Naive thymus-derived CD4-positive, alpha-beta T cell (primary cell): ENCODE results near the gene EPS8. TPM values are rescaled to one million over a fixed set of nuclear protein-coding genes. Genes with fewer than 3 reads are reported as not detected.

Experiments
- ATAC-seq: fragments of 150-1000 bp; cut with Tn5 transposase; 2 replicates; pipeline ENCODE4 v1.10.0; 2021; ENCODE audit warnings: mild to moderate bottlenecking, moderate library complexity
- CTCF ChIA-PET: fragments of 350-600 bp; sonication (Branson Sonifier 250); formaldehyde crosslinking; loops from one replicate; lab custom pipeline; 2021; ENCODE audit warnings: antibody characterized with exemption; lab: Charles Lee
- POLR2A ChIA-PET: fragments of 350-600 bp; sonication (Branson Sonifier 250); formaldehyde crosslinking; loops from one replicate; lab custom pipeline; 2021; ENCODE audit warnings: antibody characterized with exemption, inconsistent platforms; lab: Charles Lee
- DNase-seq, 9 donors: peaks; one replicate each; pipeline versions ENCODE4 v3.0.0 to v3.0.0-alpha.2; 2020 to 2022; ENCODE audit warnings: mixed read lengths in 1 of 9
- H3K27ac ChIP-seq: one replicate; pipeline ENCODE4 v1.7.0; 2013; ENCODE audit warnings: mild to moderate bottlenecking, low read depth, low read length, moderate library complexity
- H3K27me3 ChIP-seq, 2 donors: one replicate each; pipeline ENCODE4 v1.7.0; 2013; ENCODE audit warnings: low read length in 2 of 2, mild to moderate bottlenecking in 2 of 2, moderate library complexity in 2 of 2; ENCODE audit not compliant: control insufficient read depth in 2 of 2, insufficient read depth in 2 of 2
- H3K36me3 ChIP-seq, 3 experiments: 1 replicate in 2 of 3; 2 replicates in 1 of 3; pipeline ENCODE4 v1.7.0; 2013; ENCODE audit warnings: low read length in 3 of 3, mild to moderate bottlenecking in 3 of 3, moderate library complexity in 1 of 3; ENCODE audit not compliant: insufficient read depth in 3 of 3, control insufficient read depth in 2 of 3
- H3K4me1 ChIP-seq, 2 donors: one replicate each; pipeline ENCODE4 v1.7.0; 2013; ENCODE audit warnings: low read length in 2 of 2, mild to moderate bottlenecking in 2 of 2, moderate library complexity in 1 of 2; ENCODE audit not compliant: control insufficient read depth in 2 of 2, insufficient read depth in 2 of 2
- H3K4me3 ChIP-seq: 2 replicates; pipeline ENCODE4 v1.7.0; 2013; ENCODE audit warnings: mild to moderate bottlenecking, low read length
- H3K9me3 ChIP-seq, 3 experiments: 1 replicate in 2 of 3; 2 replicates in 1 of 3; pipeline ENCODE4 v1.7.0; 2013; ENCODE audit warnings: low read length in 3 of 3; ENCODE audit not compliant: control insufficient read depth in 2 of 3
- H3K27ac Mint-ChIP-seq, 9 donors: one replicate each; pipeline ENCODE4 v1.8.0; 2020 to 2022; ENCODE audit warnings: mixed read lengths in 9 of 9, mild to moderate bottlenecking in 8 of 9, moderate library complexity in 5 of 9, inconsistent platforms in 2 of 9
- H3K27me3 Mint-ChIP-seq, 5 donors: one replicate each; pipeline ENCODE4 v1.8.0; 2021 to 2022; ENCODE audit warnings: mixed read lengths in 5 of 5, mild to moderate bottlenecking in 1 of 5
- H3K36me3 Mint-ChIP-seq, 5 donors: one replicate each; pipeline ENCODE4 v1.8.0; 2020 to 2022; ENCODE audit warnings: mixed read lengths in 5 of 5, mild to moderate bottlenecking in 3 of 5, inconsistent platforms in 1 of 5
- H3K4me1 Mint-ChIP-seq, 7 donors: one replicate each; pipeline ENCODE4 v1.8.0; 2020 to 2022; ENCODE audit warnings: mixed read lengths in 7 of 7, mild to moderate bottlenecking in 3 of 7, inconsistent platforms in 1 of 7
- H3K4me3 Mint-ChIP-seq, 10 donors: one replicate each; pipeline ENCODE4 v1.8.0; 2020 to 2022; ENCODE audit warnings: mild to moderate bottlenecking in 10 of 10, mixed read lengths in 10 of 10, moderate library complexity in 6 of 10, inconsistent platforms in 2 of 10
- H3K9me3 Mint-ChIP-seq, 11 donors: one replicate each; pipeline ENCODE4 v1.8.0; 2020 to 2022; ENCODE audit warnings: mixed read lengths in 11 of 11, mild to moderate bottlenecking in 4 of 11, inconsistent platforms in 1 of 11, moderate library complexity in 1 of 11
- intact Hi-C, 2 donors: fragments of 100-400 bp; cut with micrococcal nuclease; formaldehyde crosslinking; loops; one replicate each; pipeline ENCODE4 v1.15.1; 2023
- polyA plus RNA-seq, 2 donors: library from polyadenylated mRNA; unstranded; fragments of 300-500 nt; fragmentation: Illumina TruSeq; gene quantifications; one replicate each; pipeline ENCODE4 v1.2.3, GENCODE V29; 2021
- total RNA-seq, 6 experiments: library from RNA in 5 of 6; stranded (reverse) in 5 of 6; gene quantifications; 1 replicate in 5 of 6; 2 replicates in 1 of 6; pipeline ENCODE4 v1.2.3 and lab custom pipeline; 2021 to 2026

The EPS8 gene
- total and polyA plus RNA-seq, 7 experiments from 2014 or later, result 1.9 to 3.1 (median 2.5) TPM

DNA sequence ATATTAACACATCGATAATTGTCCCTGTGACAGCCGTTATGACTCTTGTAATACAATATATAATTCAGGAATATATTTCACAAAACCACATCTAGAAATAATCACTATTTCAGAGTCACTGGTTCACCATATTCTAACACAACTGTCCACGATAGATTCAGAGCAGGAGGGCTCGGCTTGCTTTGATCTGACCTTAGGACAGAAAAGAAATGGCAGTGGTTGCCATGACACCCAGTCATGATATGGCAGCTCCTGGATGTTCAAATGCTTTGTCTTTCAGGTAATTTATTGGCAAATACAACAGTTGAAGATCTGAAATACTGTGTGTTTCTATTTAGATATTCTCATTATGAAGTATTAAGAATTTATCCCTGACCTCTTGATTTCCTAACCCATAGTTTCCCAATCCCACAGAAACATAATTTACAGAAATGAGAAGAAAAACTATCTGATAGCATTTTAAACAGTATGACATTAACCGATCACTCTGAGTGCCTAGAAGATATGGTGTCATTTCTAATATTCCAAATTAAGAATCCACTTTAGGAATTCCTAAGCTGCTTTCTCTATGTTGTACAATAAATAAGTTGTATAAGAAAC is 116.4 kb downstream of the EPS8 start:
- no peaks in the 10 kb centered on the region for H3K27me3 ChIP-seq
- no peak overlapping the region for H3K27ac ChIP-seq
- no peaks in the 10 kb centered on the region for H3K4me1 ChIP-seq
- no peak overlapping the region for H3K4me3 ChIP-seq
- Mint-ChIP-seq H3K27ac (no peak overlapping the region), H3K36me3 (no peaks in the 10 kb centered on the region), H3K4me1 (no peaks in the 10 kb centered on the region), H3K27me3 (peaks cover 0 to 16% (median 0%) of the 10 kb centered on the region in 5 donors), H3K9me3 (no peaks in the 10 kb centered on the region), H3K4me3 (no peak overlapping the region)
- ChIA-PET CTCF (no interaction called here), POLR2A (no interaction called here)
- DNase-seq (no peak), ATAC-seq (no peak)
- no peaks in the 10 kb centered on the region for H3K36me3 ChIP-seq
- no peaks in the 10 kb centered on the region for H3K9me3 ChIP-seq
- intact Hi-C loops, result no loop called here

DNA sequence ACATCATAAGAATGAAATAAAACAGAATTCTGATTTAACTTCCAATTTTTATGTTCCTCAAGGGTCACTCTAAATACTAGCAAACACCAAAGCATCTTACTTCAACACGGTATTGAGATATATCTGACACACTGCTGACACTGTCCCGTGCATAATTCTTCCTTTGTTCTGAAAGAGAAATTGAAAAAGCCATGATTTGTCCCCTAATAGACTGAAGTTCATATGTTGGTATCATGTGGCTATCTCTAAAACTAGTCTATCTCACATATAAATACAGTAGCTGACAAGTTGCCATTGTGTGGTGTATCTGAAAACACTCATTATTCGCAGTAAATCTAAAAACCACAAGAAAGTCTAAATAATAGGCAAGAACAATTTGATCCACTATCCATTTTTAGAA is 118.4 kb downstream of the EPS8 start:
- ChIA-PET CTCF (no interaction called here), POLR2A (no interaction called here)
- Histone ChIP-seq H3K27ac (no peak overlapping the region), H3K4me1 (no peaks in the 10 kb centered on the region), H3K4me3 (no peak overlapping the region), H3K36me3 (no peaks in the 10 kb centered on the region), H3K27me3 (no peaks in the 10 kb centered on the region), H3K9me3 (no peaks in the 10 kb centered on the region)
- ATAC-seq (no peak), DNase-seq (no peak)
- Mint-ChIP-seq H3K27ac (no peak overlapping the region), H3K27me3 (peaks cover 0 to 14% (median 0%) of the 10 kb centered on the region in 5 donors), H3K9me3 (no peaks in the 10 kb centered on the region), H3K36me3 (no peaks in the 10 kb centered on the region), H3K4me3 (no peak overlapping the region), H3K4me1 (no peaks in the 10 kb centered on the region)
- intact Hi-C loops, result no loop called here

DNA sequence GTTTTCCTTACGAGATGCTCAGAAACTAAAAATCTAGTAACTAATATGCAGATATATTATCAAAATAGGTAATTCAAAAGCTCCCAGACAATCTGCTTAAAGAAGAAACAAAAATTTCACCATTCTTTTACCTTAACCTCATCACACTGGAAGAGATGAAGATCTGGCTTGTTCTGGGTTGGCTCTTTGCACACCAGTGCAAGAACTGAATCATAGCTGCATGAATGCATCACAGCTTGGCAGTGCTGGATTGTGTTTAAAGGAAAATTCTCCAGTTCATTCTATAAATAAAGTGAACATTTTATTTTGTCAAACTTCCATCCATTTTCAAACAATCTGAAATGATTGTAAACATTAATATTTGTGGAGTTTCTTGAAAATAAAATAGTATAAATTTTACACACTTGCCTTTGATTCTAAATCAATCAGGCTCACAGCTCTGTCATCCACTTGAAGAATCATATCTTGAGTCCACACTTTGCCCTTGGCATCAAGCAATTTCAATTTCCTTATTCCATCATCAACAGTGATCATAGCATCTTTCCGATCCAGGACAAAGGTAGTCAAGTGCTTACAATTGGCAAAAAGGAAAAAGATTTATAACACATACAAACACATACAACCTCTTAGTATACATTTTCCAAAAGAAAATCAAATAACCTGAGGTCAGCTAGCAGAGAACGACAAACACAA is 119.8 kb downstream of the EPS8 start:
- Mint-ChIP-seq H3K27ac (no peak overlapping the region), H3K4me3 (no peak overlapping the region), H3K9me3 (no peaks in the 10 kb centered on the region), H3K4me1 (no peaks in the 10 kb centered on the region), H3K27me3 (peaks cover 0 to 14% (median 0%) of the 10 kb centered on the region in 5 donors), H3K36me3 (no peaks in the 10 kb centered on the region)
- H3K36me3 ChIP-seq, result no peaks in the 10 kb centered on the region
- H3K27me3 ChIP-seq, result no peaks in the 10 kb centered on the region
- DNase-seq (no peak), ATAC-seq (no peak)
- ChIA-PET CTCF (interaction anchor here (0.6 kb wide), 1 partner anchor 199 kb away, joined by 5 read pairs; no protein-coding TSS in a partner anchor), POLR2A (interaction anchor here (0.7 kb wide), 1 partner anchor 61 kb away, joined by 4 read pairs; no protein-coding TSS in a partner anchor)
- H3K27ac ChIP-seq, result no peak overlapping the region
- no peak overlapping the region for H3K4me3 ChIP-seq
- intact Hi-C loops, result no loop called here
- no peaks in the 10 kb centered on the region for H3K9me3 ChIP-seq
- H3K4me1 ChIP-seq, result no peaks in the 10 kb centered on the region

DNA sequence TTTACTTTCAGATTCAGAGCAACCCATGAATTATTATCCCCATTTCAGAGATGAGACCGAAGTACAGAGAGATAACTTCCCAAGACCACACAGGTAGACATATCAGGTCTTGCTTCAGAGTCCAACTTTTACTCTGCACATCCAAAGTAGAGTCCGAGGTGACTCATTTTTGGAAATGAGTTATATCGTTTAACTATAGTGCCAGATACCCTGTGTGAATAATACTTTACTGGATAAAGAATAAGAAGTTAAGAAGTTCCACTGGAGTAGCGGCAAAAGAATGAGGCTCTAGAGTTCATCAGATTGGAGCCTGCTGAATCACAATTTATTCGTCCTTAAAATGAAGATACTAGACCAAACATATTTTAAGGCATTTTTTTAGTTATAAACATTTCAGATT is 124.7 kb downstream of the EPS8 start:
- Mint-ChIP-seq H3K36me3 (no peaks in the 10 kb centered on the region), H3K27ac (no peak overlapping the region), H3K4me1 (no peaks in the 10 kb centered on the region), H3K27me3 (peaks cover 0 to 7% (median 0%) of the 10 kb centered on the region in 5 donors), H3K4me3 (no peak overlapping the region), H3K9me3 (no peaks in the 10 kb centered on the region)
- POLR2A ChIA-PET, result no interaction called here
- H3K4me1 ChIP-seq, result no peaks in the 10 kb centered on the region
- intact Hi-C loops, result no loop called here
- no peak overlapping the region for H3K4me3 ChIP-seq
- H3K27ac ChIP-seq, result no peak overlapping the region
- ATAC-seq (no peak), DNase-seq (no peak)
- CTCF ChIA-PET, result no interaction called here
- H3K27me3 ChIP-seq, result no peaks in the 10 kb centered on the region
- H3K9me3 ChIP-seq, result no peaks in the 10 kb centered on the region
- no peaks in the 10 kb centered on the region for H3K36me3 ChIP-seq

DNA sequence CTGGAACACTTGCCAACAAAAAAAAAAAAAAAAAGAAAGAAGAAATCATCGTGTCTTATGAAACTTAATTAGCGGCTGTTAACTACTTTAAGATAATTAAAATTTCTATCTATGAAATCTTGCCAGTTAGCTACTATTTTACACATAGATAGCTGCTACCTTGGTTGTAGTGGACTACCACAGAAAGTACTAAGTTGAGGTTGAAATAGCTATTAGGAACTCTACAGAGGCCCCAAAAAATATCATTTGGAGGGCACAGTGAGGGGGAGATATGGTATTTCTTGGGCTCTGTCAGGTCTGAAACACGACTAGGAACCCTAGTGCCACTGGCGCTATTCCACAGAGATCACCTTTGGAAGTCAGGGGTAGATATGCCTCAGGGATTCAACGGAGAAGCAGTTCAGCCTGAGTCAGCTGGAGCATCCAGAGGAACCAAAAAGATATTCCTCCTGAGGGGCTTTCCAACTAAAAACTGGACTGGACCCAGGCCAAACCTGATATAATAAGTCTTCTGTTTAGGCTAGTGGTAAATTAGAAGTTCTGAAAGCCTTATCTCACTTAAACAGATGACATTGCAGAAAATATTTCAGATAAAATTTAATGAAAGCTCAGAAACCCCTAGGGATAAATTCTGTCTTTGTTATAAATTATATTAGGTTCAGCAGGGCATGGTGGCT is 126.1 kb downstream of the EPS8 start:
- Mint-ChIP-seq H3K4me1 (no peaks in the 10 kb centered on the region), H3K27me3 (peaks cover 0 to 4% (median 4%) of the 10 kb centered on the region in 5 donors), H3K9me3 (no peaks in the 10 kb centered on the region), H3K27ac (no peak overlapping the region), H3K36me3 (no peaks in the 10 kb centered on the region), H3K4me3 (no peak overlapping the region)
- ATAC-seq (no peak), DNase-seq (no peak)
- ChIA-PET CTCF (interaction anchor here (0.7 kb wide), 1 partner anchor 1361 kb away, joined by 6 read pairs; no protein-coding TSS in a partner anchor), POLR2A (no interaction called here)
- Histone ChIP-seq H3K36me3 (no peaks in the 10 kb centered on the region), H3K4me3 (no peak overlapping the region), H3K27me3 (no peaks in the 10 kb centered on the region), H3K27ac (no peak overlapping the region), H3K4me1 (no peaks in the 10 kb centered on the region), H3K9me3 (no peaks in the 10 kb centered on the region)
- intact Hi-C loops, result no loop called here

DNA sequence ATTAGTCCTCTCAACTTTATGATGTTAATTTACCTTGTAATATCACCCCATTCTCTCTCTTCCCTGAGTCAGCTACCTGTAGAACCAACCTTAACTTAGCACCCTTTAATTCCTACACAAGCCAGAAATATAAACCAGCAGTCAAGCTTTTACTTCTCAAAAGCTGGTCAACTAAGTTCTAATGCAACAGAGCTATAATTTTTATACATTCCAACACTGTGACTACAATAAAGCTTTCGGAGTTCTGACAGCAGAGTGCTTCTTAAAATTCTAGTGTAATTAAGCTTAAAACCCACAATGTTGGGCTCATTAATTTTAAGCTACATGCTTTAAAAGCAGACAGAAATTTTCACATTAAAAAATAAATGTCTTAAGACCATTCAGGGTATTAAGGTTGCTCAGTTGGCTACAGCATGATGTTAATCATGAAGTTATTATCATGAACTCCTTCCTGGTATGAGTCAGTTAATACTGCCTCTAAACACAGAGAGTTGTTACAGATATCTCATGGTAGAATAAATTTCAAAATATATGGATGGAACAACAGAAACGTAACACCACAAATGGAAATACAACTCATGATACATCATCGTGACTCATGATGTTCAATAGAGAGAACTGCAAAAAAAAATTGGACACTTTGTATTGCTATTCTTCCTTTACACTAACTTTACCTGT is 126.7 kb downstream of the EPS8 start:
- ATAC-seq (no peak), DNase-seq (no peak)
- Mint-ChIP-seq H3K4me1 (no peaks in the 10 kb centered on the region), H3K27ac (no peak overlapping the region), H3K9me3 (no peaks in the 10 kb centered on the region), H3K36me3 (no peaks in the 10 kb centered on the region), H3K27me3 (peaks cover 0 to 4% (median 4%) of the 10 kb centered on the region in 5 donors), H3K4me3 (no peak overlapping the region)
- Histone ChIP-seq H3K9me3 (no peaks in the 10 kb centered on the region), H3K27me3 (no peaks in the 10 kb centered on the region), H3K4me1 (no peaks in the 10 kb centered on the region), H3K4me3 (no peak overlapping the region), H3K27ac (no peak overlapping the region), H3K36me3 (no peaks in the 10 kb centered on the region)
- ChIA-PET POLR2A (no interaction called here), CTCF (interaction anchor here (0.7 kb wide), 1 partner anchor 1360 kb away, joined by 6 read pairs; no protein-coding TSS in a partner anchor)
- intact Hi-C loops, result no loop called here
